Left lobe of liver (tissue), 2 donors: Measurements from ENCODE around the gene SEH1L. TPM values are rescaled to one million over a fixed set of nuclear protein-coding genes. Genes with fewer than 3 reads are reported as not detected.
A peak's percentile ranks its signal among the peaks of the same experiment; 100 is the strongest.
"Not testable (repeated sequence)": the region's sequence is repeated elsewhere in the genome, so short reads cannot be mapped to it uniquely, and the experiment has no call there.

Source experiments
- ATAC-seq: fragments of 200-7000 bp; cut with Tn5 transposase; one replicate; pipeline ENCODE4 v1.9.1; 2020; ENCODE audit warnings: mild to moderate bottlenecking, moderate library complexity
- DNase-seq: peaks from one replicate; pipeline ENCODE4 v3.0.0-alpha.2; 2020; ENCODE audit warnings: low spot score
- total RNA-seq: library from RNA; stranded (reverse); gene quantifications from one replicate; pipeline ENCODE4 v1.2.1, GENCODE V29; 2021
- donor health status: DM: no; HTN: no; CAD: no; lungs with moderate emphysema.
- donor health status: DM: no; HTN: yes; CAD: no.

The SEH1L gene
- total RNA-seq, 1 donor from 2014 or later = 18.7 TPM

GRCh38 chr18:12993439-12993838 is 45.6 kb downstream of the SEH1L start:
- DNase-seq = no peak
- ATAC-seq = no peak

- no peak for ATAC-seq
- no peak for DNase-seq
Observed at GRCh38 chr18:12995424-12995823, 47.6 kb downstream of the SEH1L start.

GRCh38 chr18:12995952-12996477 is 48.2 kb downstream of the SEH1L start:
- no peak for DNase-seq
- no peak for ATAC-seq

GRCh38 chr18:12996661-12997292 is 49.0 kb downstream of the SEH1L start:
- DNase-seq (no peak), ATAC-seq (no peak)

- ATAC-seq, DNase-seq: not testable (repeated sequence)
Observed at GRCh38 chr18:12997330-12997729, 49.5 kb downstream of the SEH1L start.

GRCh38 chr18:12998332-12999060 is 50.7 kb downstream of the SEH1L start:
- ATAC-seq (no peak), DNase-seq (no peak)

- ATAC-seq = peak; percentile 83
- no peak for DNase-seq
Observed at GRCh38 chr18:13003466-13003896, 55.7 kb downstream of the SEH1L start.

- DNase-seq = no peak
- no peak for ATAC-seq
Observed at GRCh38 chr18:13004396-13004795, 56.6 kb downstream of the SEH1L start.

GRCh38 chr18:13005289-13005688 is 57.5 kb downstream of the SEH1L start:
- DNase-seq (no peak), ATAC-seq (no peak)

GRCh38 chr18:13006531-13007247 is 58.9 kb downstream of the SEH1L start:
- ATAC-seq (no peak), DNase-seq (no peak)

GRCh38 chr18:13007248-13007560 is 59.4 kb downstream of the SEH1L start:
- no peak for DNase-seq
- no peak for ATAC-seq

GRCh38 chr18:13011719-13012118 is 63.9 kb downstream of the SEH1L start:
- no peak for DNase-seq
- ATAC-seq = no peak

GRCh38 chr18:13014232-13014631 is 66.4 kb downstream of the SEH1L start:
- ATAC-seq = no peak
- no peak for DNase-seq

GRCh38 chr18:13014818-13015217 is 67.0 kb downstream of the SEH1L start:
- no peak for ATAC-seq
- DNase-seq = no peak

GRCh38 chr18:13017247-13017875 is 69.5 kb downstream of the SEH1L start:
- DNase-seq (no peak), ATAC-seq (no peak)

- no peak for DNase-seq
- no peak for ATAC-seq
Observed at GRCh38 chr18:13018374-13018773, 70.6 kb downstream of the SEH1L start.

GRCh38 chr18:13019301-13019700 is 71.5 kb downstream of the SEH1L start:
- no peak for DNase-seq
- ATAC-seq = no peak

- no peak for DNase-seq
- ATAC-seq = no peak
Observed at GRCh38 chr18:13022644-13023043, 74.8 kb downstream of the SEH1L start.

- DNase-seq (no peak), ATAC-seq (no peak)
Observed at GRCh38 chr18:13025233-13025632, 77.4 kb downstream of the SEH1L start.

- no peak for ATAC-seq
- DNase-seq = no peak
Observed at GRCh38 chr18:13026583-13027270, 78.9 kb downstream of the SEH1L start.

GRCh38 chr18:13028869-13029268 is 81.1 kb downstream of the SEH1L start:
- DNase-seq = no peak

More at GRCh38 chr18:13028869-13029268, 81.1 kb downstream of the SEH1L start:
- ATAC-seq = no peak
